CD4-positive, CD25-positive, alpha-beta regulatory T cell (primary cell): Measurements from ENCODE around the gene APP. TPM values are rescaled to one million over a fixed set of nuclear protein-coding genes. Genes with fewer than 3 reads are reported as not detected.

ENCODE experiments used
- ATAC-seq, 2 donors: fragments of 150-1000 bp; cut with Tn5 transposase; one replicate each; pipeline ENCODE4 v1.10.0; 2021; ENCODE audit warnings: low read depth in 2 of 2, moderate number of reproducible peaks in 2 of 2, moderate library complexity in 1 of 2
- DNase-seq, 3 donors: peaks; one replicate each; pipeline versions ENCODE4 v3.0.0 to v3.0.0-alpha.2; 2012 to 2022; ENCODE audit warnings: mixed read lengths in 1 of 3
- H3K27ac ChIP-seq: one replicate; pipeline ENCODE4 v1.7.0; 2013; ENCODE audit warnings: mild to moderate bottlenecking, low read length; ENCODE audit not compliant: insufficient read depth, poor library complexity, severe bottlenecking
- H3K27me3 ChIP-seq: one replicate; pipeline ENCODE4 v1.7.0; 2013; ENCODE audit warnings: low read length; ENCODE audit not compliant: control insufficient read depth, insufficient read depth
- H3K36me3 ChIP-seq: one replicate; pipeline ENCODE4 v1.7.0; 2013; ENCODE audit warnings: mild to moderate bottlenecking, low read length, moderate library complexity; ENCODE audit not compliant: control insufficient read depth, insufficient read depth
- H3K4me1 ChIP-seq: 2 replicates; pipeline ENCODE4 v1.7.0; 2013; ENCODE audit warnings: mild to moderate bottlenecking, low read length; ENCODE audit not compliant: insufficient read depth, control insufficient read depth, poor library complexity, severe bottlenecking
- H3K4me3 ChIP-seq: one replicate; pipeline ENCODE4 v1.7.0; 2013; ENCODE audit warnings: low read depth, mild to moderate bottlenecking, low read length, moderate library complexity
- H3K9me3 ChIP-seq, 2 experiments: 1 replicate in 1 of 2; 2 replicates in 1 of 2; pipeline ENCODE4 v1.7.0; 2013; ENCODE audit warnings: low read length in 2 of 2, mild to moderate bottlenecking in 1 of 2, moderate library complexity in 1 of 2; ENCODE audit not compliant: control insufficient read depth in 2 of 2
- H3K27ac Mint-ChIP-seq, 3 donors: one replicate each; pipeline ENCODE4 v1.8.0; 2020 to 2022; ENCODE audit warnings: mild to moderate bottlenecking in 3 of 3, mixed read lengths in 3 of 3, moderate library complexity in 2 of 3
- H3K27me3 Mint-ChIP-seq: one replicate; pipeline ENCODE4 v1.8.0; 2022; ENCODE audit warnings: mild to moderate bottlenecking, mixed read lengths
- H3K36me3 Mint-ChIP-seq: one replicate; pipeline ENCODE4 v1.8.0; 2020; ENCODE audit warnings: mixed read lengths
- H3K4me1 Mint-ChIP-seq, 4 donors: one replicate each; pipeline ENCODE4 v1.8.0; 2020 to 2022; ENCODE audit warnings: mixed read lengths in 4 of 4, mild to moderate bottlenecking in 1 of 4
- H3K4me3 Mint-ChIP-seq, 4 donors: one replicate each; pipeline ENCODE4 v1.8.0; 2020 to 2022; ENCODE audit warnings: mild to moderate bottlenecking in 4 of 4, mixed read lengths in 4 of 4, moderate library complexity in 3 of 4
- H3K9me3 Mint-ChIP-seq, 7 donors: one replicate each; pipeline ENCODE4 v1.8.0; 2020 to 2022; ENCODE audit warnings: mixed read lengths in 7 of 7, mild to moderate bottlenecking in 3 of 7, moderate library complexity in 2 of 7
- polyA plus RNA-seq, 4 donors: library from polyadenylated mRNA; unstranded; fragments of 300-500 nt; fragmentation: Illumina TruSeq; gene quantifications; one replicate each; pipeline ENCODE4 v1.2.3, GENCODE V29; 2021
- total RNA-seq: library from RNA; stranded (reverse); gene quantifications from one replicate; pipeline ENCODE4 v1.2.3, GENCODE V29; 2022

APP gene
- total and polyA plus RNA-seq, 5 donors from 2014 or later: 3.9 to 29.5 (median 7.5) TPM

- Histone ChIP-seq H3K4me3 (no peak overlapping the region), H3K9me3 (no peaks in the 10 kb centered on the region), H3K27me3 (no peaks in the 10 kb centered on the region), H3K4me1 (no peaks in the 10 kb centered on the region), H3K36me3 (no peaks in the 10 kb centered on the region), H3K27ac (no peak overlapping the region)
- Mint-ChIP-seq H3K27ac (no peak overlapping the region), H3K4me1 (peaks cover 0 to 5% (median 0%) of the 10 kb centered on the region in 4 donors), H3K36me3 (no peaks in the 10 kb centered on the region), H3K9me3 (peaks cover 0 to 8% (median 4%) of the 10 kb centered on the region in 7 donors), H3K4me3 (no peak overlapping the region), H3K27me3 (peaks cover 11% of the 10 kb centered on the region)
- ATAC-seq: no peak
- no peak for DNase-seq
These were observed 336.2 kb downstream of the APP start for GRCh38 chr21:25834381-25834780.

GRCh38 chr21:25831300-25831960, 339.1 kb downstream of the APP start:
- H3K27me3 ChIP-seq: no peaks in the 10 kb centered on the region
- Mint-ChIP-seq H3K9me3 (peaks cover 0 to 8% (median 4%) of the 10 kb centered on the region in 7 donors), H3K27ac (no peak overlapping the region), H3K27me3 (peaks cover 17% of the 10 kb centered on the region), H3K4me3 (no peak overlapping the region), H3K36me3 (no peaks in the 10 kb centered on the region), H3K4me1 (peaks cover 0 to 5% (median 0%) of the 10 kb centered on the region in 4 donors)
- no peaks in the 10 kb centered on the region for H3K9me3 ChIP-seq
- H3K36me3 ChIP-seq: no peaks in the 10 kb centered on the region
- H3K4me3 ChIP-seq: no peak overlapping the region
- ATAC-seq: no peak
- no peaks in the 10 kb centered on the region for H3K4me1 ChIP-seq
- peak in 1 of 3 donors; percentile 1 for DNase-seq
- no peak overlapping the region for H3K27ac ChIP-seq
